H1 (cell line): ENCODE data around the gene BAHD1. TPM values are rescaled to one million over a fixed set of nuclear protein-coding genes. Genes with fewer than 3 reads are reported as not detected.
A peak's percentile ranks its signal among the peaks of the same experiment; 100 is the strongest.

Experiments
- CTCF ChIA-PET: fragments of 300-600 bp; sonication (Branson Sonifier 250); formaldehyde crosslinking; loops from one replicate; lab custom pipeline; 2021; ENCODE audit not compliant: partially characterized antibody; lab: Charles Lee
- POLR2A ChIA-PET: fragments of 300-600 bp; sonication (Branson Sonifier 250); formaldehyde crosslinking; loops from one replicate; lab custom pipeline; 2021; ENCODE audit warnings: inconsistent platforms; ENCODE audit not compliant: partially characterized antibody; lab: Charles Lee
- DNase-seq, 2 experiments: peaks; one replicate each; pipeline versions ENCODE4 v3.0.0 to v3.0.0-alpha.2; 2010 to 2022; ENCODE audit warnings: low spot score in 2 of 2, low read depth in 1 of 2, mixed read lengths in 1 of 2
- FAIRE-seq: peaks from 2 replicates; lab custom pipeline; 2011; peaks lifted over from hg19 to GRCh38; lab: Jason Lieb, UNC
- H2AFZ ChIP-seq: 2 replicates; pipeline ENCODE4 v1.8.1; 2012; ENCODE audit warnings: low read length, inconsistent platforms
- H2AK5ac ChIP-seq: 2 replicates; pipeline ENCODE4 v1.6.1; 2013; ENCODE audit warnings: low read depth, low read length
- H2BK120ac ChIP-seq: replicated peaks from 2 replicates; pipeline ENCODE3; 2013; ENCODE audit warnings: low read depth, low read length, inconsistent platforms
- H2BK12ac ChIP-seq: 2 replicates; pipeline ENCODE4 v1.6.1; 2013; ENCODE audit warnings: low read depth, low read length
- H2BK15ac ChIP-seq: 2 replicates; pipeline ENCODE4 v1.6.1; 2013; ENCODE audit warnings: low read length
- H2BK20ac ChIP-seq: 2 replicates; pipeline ENCODE4 v1.6.1; 2013; ENCODE audit warnings: low read length
- H2BK5ac ChIP-seq: 2 replicates; pipeline ENCODE4 v1.6.1; 2013; ENCODE audit warnings: low read depth, low read length
- H3K14ac ChIP-seq: 2 replicates; pipeline ENCODE4 v1.6.1; 2013; ENCODE audit warnings: inconsistent platforms; ENCODE audit not compliant: insufficient read length
- H3K18ac ChIP-seq: 2 replicates; pipeline ENCODE4 v1.6.1; 2013; ENCODE audit warnings: low read length; ENCODE audit errors: extremely low read depth
- H3K23ac ChIP-seq: 2 replicates; pipeline ENCODE4 v1.6.1; 2013; ENCODE audit warnings: inconsistent platforms; ENCODE audit not compliant: insufficient read length
- H3K23me2 ChIP-seq: 2 replicates; pipeline ENCODE4 v1.6.1; 2013; ENCODE audit warnings: low read depth, low read length
- H3K27ac ChIP-seq: 2 replicates; pipeline ENCODE4 v1.6.1; 2011; ENCODE audit warnings: low read depth, low read length, inconsistent platforms
- H3K27me3 ChIP-seq, 4 experiments: replicated peaks in 1 of 4; 1 replicate in 1 of 4; 2 replicates in 3 of 4; pipeline versions ENCODE4 v1.6.1 to v1.8.1; 2011 to 2013; ENCODE audit warnings: low read length in 3 of 4, mild to moderate bottlenecking in 3 of 4, inconsistent platforms in 2 of 4, mixed read lengths in 2 of 4, moderate library complexity in 1 of 4; ENCODE audit not compliant: control insufficient read depth in 3 of 4, insufficient read depth in 3 of 4; ENCODE audit errors: extremely low read depth in 1 of 4
- H3K36me3 ChIP-seq, 4 experiments: 2 replicates each; pipeline versions ENCODE4 v1.6.1 to v1.8.1; 2011 to 2013; ENCODE audit warnings: mild to moderate bottlenecking in 4 of 4, low read length in 3 of 4, moderate library complexity in 2 of 4, control low read depth in 1 of 4, inconsistent platforms in 1 of 4; ENCODE audit not compliant: insufficient read depth in 4 of 4, control insufficient read depth in 2 of 4
- H3K4ac ChIP-seq: replicated peaks from 2 replicates; pipeline ENCODE3; 2013; ENCODE audit warnings: low read length, low read depth, mixed read lengths, inconsistent platforms; ENCODE audit not compliant: insufficient read length
- H3K4me1 ChIP-seq, 4 experiments: replicated peaks in 1 of 4; 1 replicate in 1 of 4; 2 replicates in 3 of 4; pipeline versions ENCODE4 v1.6.1 to v1.8.1; 2011 to 2013; ENCODE audit warnings: low read length in 3 of 4, inconsistent platforms in 2 of 4, mixed read lengths in 1 of 4; ENCODE audit not compliant: insufficient read depth in 4 of 4, control insufficient read depth in 3 of 4
- H3K4me2 ChIP-seq, 2 experiments: 2 replicates each; pipeline versions ENCODE4 v1.6.1 to v1.8.1; 2011 to 2013; ENCODE audit warnings: low read depth in 2 of 2, low read length in 2 of 2, control low read depth in 1 of 2, inconsistent platforms in 1 of 2, mild to moderate bottlenecking in 1 of 2; ENCODE audit not compliant: insufficient read depth in 1 of 2
- H3K4me3 ChIP-seq, 4 experiments: fragments of 200-600, 300-600 bp in 1 of 4; sonication (generic), shearing (Covaris generic), sonication (Bioruptor Twin) in 1 of 4; 2 replicates each; pipeline versions ENCODE4 v1.5.1 to v1.8.1; 2011 to 2016; ENCODE audit warnings: low read length in 4 of 4, low read depth in 3 of 4, control low read depth in 2 of 4, inconsistent platforms in 2 of 4, mild to moderate bottlenecking in 2 of 4, mixed read lengths in 1 of 4, moderate library complexity in 1 of 4; ENCODE audit not compliant: insufficient read depth in 2 of 4; ENCODE audit errors: extremely low read depth in 1 of 4
- H3K56ac ChIP-seq: replicated peaks from 2 replicates; pipeline ENCODE3; 2013; ENCODE audit warnings: low read depth, mild to moderate bottlenecking, mixed read lengths, low read length, inconsistent platforms; ENCODE audit not compliant: insufficient read length
- H3K79me1 ChIP-seq: 2 replicates; pipeline ENCODE4 v1.6.1; 2013; ENCODE audit warnings: low read depth, low read length, control low read depth
- H3K79me2 ChIP-seq, 2 experiments: 2 replicates each; pipeline versions ENCODE4 v1.6.1 to v1.8.1; 2012 to 2013; ENCODE audit warnings: low read length in 2 of 2, mild to moderate bottlenecking in 2 of 2, inconsistent platforms in 1 of 2; ENCODE audit not compliant: insufficient read depth in 2 of 2, control insufficient read depth in 1 of 2
- H3K9ac ChIP-seq, 4 experiments: replicated peaks in 1 of 4; 1 replicate in 1 of 4; 2 replicates in 3 of 4; pipeline versions ENCODE4 v1.6.1 to v1.8.1; 2011 to 2013; ENCODE audit warnings: low read depth in 3 of 4, low read length in 3 of 4, control low read depth in 2 of 4, mild to moderate bottlenecking in 2 of 4, moderate library complexity in 2 of 4, inconsistent platforms in 1 of 4; ENCODE audit errors: extremely low read depth in 1 of 4
- H3K9me3 ChIP-seq, 2 experiments: 2 replicates each; pipeline versions ENCODE4 v1.6.1 to v1.8.1; 2012 to 2013; ENCODE audit warnings: mild to moderate bottlenecking in 2 of 2, moderate library complexity in 2 of 2, control low read depth in 1 of 2, inconsistent platforms in 1 of 2, low read depth in 1 of 2, low read length in 1 of 2, mixed read lengths in 1 of 2; ENCODE audit not compliant: insufficient read depth in 2 of 2
- H4K20me1 ChIP-seq, 2 experiments: replicated peaks in 1 of 2; 2 replicates each; pipeline versions ENCODE3 to v1.8.1; 2011 to 2013; ENCODE audit warnings: inconsistent platforms in 2 of 2, low read length in 2 of 2, mild to moderate bottlenecking in 1 of 2; ENCODE audit not compliant: insufficient read depth in 2 of 2, control insufficient read depth in 1 of 2
- H4K5ac ChIP-seq: 2 replicates; pipeline ENCODE4 v1.6.1; 2013; ENCODE audit warnings: low read length, low read depth, mixed read lengths, inconsistent platforms; ENCODE audit not compliant: insufficient read length
- H4K8ac ChIP-seq: 2 replicates; pipeline ENCODE4 v1.8.0; 2013; ENCODE audit warnings: mild to moderate bottlenecking, moderate library complexity, low read length, inconsistent platforms; ENCODE audit not compliant: insufficient read depth; ENCODE audit errors: extremely low read depth
- H4K91ac ChIP-seq: replicated peaks from 2 replicates; pipeline ENCODE3; 2013; ENCODE audit warnings: low read length, mixed read lengths, inconsistent platforms; ENCODE audit not compliant: insufficient read length
- KDM4A ChIP-seq: IDR thresholded peaks from one replicate; pipeline ENCODE4 v1.7.1; 2012; ENCODE audit warnings: low read depth, mild to moderate bottlenecking, moderate library complexity, low read length, inconsistent platforms; ENCODE audit not compliant: severe bottlenecking
- RNF2 ChIP-seq: fragments of 200-900, 300-1000 bp; sonication (generic); IDR thresholded peaks from 2 replicates; pipeline ENCODE4 v1.7.1; 2016; ENCODE audit warnings: borderline replicate concordance, low read depth, mild to moderate bottlenecking, antibody characterized with exemption, low read length; ENCODE audit not compliant: poor library complexity, severe bottlenecking; ENCODE audit errors: missing control alignments
- SIN3A ChIP-seq, 2 experiments: IDR thresholded peaks in 1 of 2; conservative IDR thresholded peaks in 1 of 2; 2 replicates each; pipeline ENCODE4 v1.6.1; 2011 to 2012; ENCODE audit warnings: low read length in 2 of 2, improper control_type of control experiment in 1 of 2, low read depth in 1 of 2, mild to moderate bottlenecking in 1 of 2
- YY1 ChIP-seq: IDR thresholded peaks from 2 replicates; pipeline ENCODE4 v1.6.1; 2011; ENCODE audit warnings: low read depth, mild to moderate bottlenecking, low read length
- WGBS, 2 experiments: shearing (Covaris generic) in 1 of 2; methylation state at CpG; one replicate each; pipeline versions ENCODE4 v1.1.6 to v1.1.7; 2013 to 2015; ENCODE audit warnings: low lambda C conversion rate in 2 of 2, mixed read lengths in 2 of 2, inconsistent platforms in 1 of 2, low coverage in 1 of 2, missing lambda C conversion rate in 1 of 2; ENCODE audit not compliant: insufficient replicate concordance in 2 of 2, insufficient coverage in 1 of 2, insufficient read length in 1 of 2; ENCODE audit errors: extremely low coverage in 1 of 2, missing lambda C conversion rate in 1 of 2; 5-methylcytosine and 5-hydroxymethylcytosine counted together
- polyA plus RNA-seq, 7 experiments: library from polyadenylated mRNA; depleted of rRNA in 3 of 7; stranded (reverse) in 5 of 7; unstranded in 2 of 7; fragments of >200 nt in 5 of 7; fragments of 200-250 nt in 2 of 7; gene quantifications; 1 replicate in 5 of 7; 2 replicates in 1 of 7; 4 replicates in 1 of 7; pipeline versions ENCODE4 v1.2.1 to v1.2.3, GENCODE V29; 2011 to 2013; ENCODE audit warnings: missing spikeins in 2 of 7, mixed read lengths in 2 of 7
- total RNA-seq: library from RNA; stranded (reverse); fragmentation: NEBNext Ultra II Directional; extraction: Animal tissue kit (Norgen Biotek cat#: 25700); gene quantifications from 2 replicates; pipeline ENCODE4 v1.2.1, GENCODE V29; 2021
- TF ChIP-seq, protein P1 (sequence below): IDR thresholded peaks from 2 replicates; pipeline ENCODE4 v1.6.1; 2012; ENCODE audit warnings: inconsistent platforms

Gene BAHD1
- total and polyA plus RNA-seq, 2 of the 8 experiments (the other 6 are each of a cell fraction or from before 2014, with no cell fraction given): 15.0 to 38.9 TPM

DNA sequence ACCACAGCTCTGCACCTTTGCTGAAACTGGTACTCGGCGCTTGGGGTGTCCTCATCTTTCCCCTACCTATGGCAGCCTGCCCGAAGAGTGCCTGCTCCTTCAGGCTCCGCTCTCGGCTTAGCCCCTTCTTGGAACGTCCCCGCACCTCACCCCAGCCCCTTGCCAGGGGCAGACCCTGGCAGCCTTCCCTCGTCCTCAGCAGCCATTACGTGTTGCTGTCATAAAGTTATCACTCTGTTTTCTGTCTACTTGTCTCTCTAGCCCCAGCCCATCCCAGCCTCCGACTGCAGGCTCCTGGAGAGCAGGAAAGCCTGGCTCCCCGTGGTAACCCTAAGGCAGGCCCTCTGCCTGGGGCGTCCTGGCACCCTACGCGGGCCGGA is 5.1 kb upstream of the BAHD1 start:
- Histone ChIP-seq H3K4me2 (peak overlapping the region; percentile 98 to 100), H2AK5ac (no peak overlapping the region), H3K79me1 (no peaks in the 10 kb centered on the region), H3K9me3 (no peaks in the 10 kb centered on the region), H3K27me3 (peaks cover 0 to 31% (median 18%) of the 10 kb centered on the region in 4 experiments; a peak in 5 of 7 replicates), H3K23me2 (peaks cover 26% of the 10 kb centered on the region), H3K4ac (peak overlapping the region; percentile 19), H3K36me3 (no peaks in the 10 kb centered on the region), H3K9ac (no peak overlapping the region; a peak in 1 of 7 replicates), H3K14ac (no peak overlapping the region), H2BK5ac (peak overlapping the region; percentile 69; the same call in 1 of the 2 replicates), H3K56ac (peak overlapping the region; percentile 10), H2BK20ac (0 out of 2 replicates have a peak overlapping the region, but pooled peaks have one; percentile 72), H2BK12ac (no peak overlapping the region; the same call in 1 of the 2 replicates), H4K8ac (no peak overlapping the region; the same call in 1 of the 2 replicates), H3K79me2 (peaks cover 0 to 16% of the 10 kb centered on the region in 2 experiments; a peak in 1 of 4 replicates), H4K20me1 (peaks cover 0 to 2% of the 10 kb centered on the region in 2 experiments), H2BK15ac (0 out of 2 replicates have a peak overlapping the region, but pooled peaks have one; percentile 92), H3K4me1 (peaks cover 5 to 36% (median 28%) of the 10 kb centered on the region in 4 experiments), H4K91ac (peak overlapping the region; percentile 58), H4K5ac (peak overlapping the region; percentile 51), H2BK120ac (no peak overlapping the region), H3K23ac (no peak overlapping the region), H3K18ac (peak overlapping the region; percentile 99; the same call in 1 of the 2 replicates), H3K27ac (no peak overlapping the region), H3K4me3 (peak overlapping the region; percentile 59 to 97 (median 74)), H2AFZ (no peak overlapping the region)
- WGBS, 2 experiments: 13% methylated on average over 15 of the region's 15 CpGs; no CpG with 5 or more reads in 1 of the 2 experiments
- ChIA-PET CTCF (interaction anchor here (0.6 to 1.7 kb wide), 9 partner anchors 11 to 131 kb away, joined by 3 to 7 read pairs (median 4); partner anchors contain the start of gene CCDC9B), POLR2A (interaction anchor here (0.8 to 3.6 kb wide), 10 partner anchors 10 to 134 kb away, joined by 3 to 23 read pairs (median 3); partner anchors contain the start of genes CHST14, KNSTRN and RPUSD2)
- no peak for DNase-seq
- FAIRE-seq: no peak
- TF ChIP-seq YY1: 0 out of 2 replicates have a peak, but pooled peaks have one; percentile 35
- TF ChIP-seq KDM4A: peak; percentile 20
- no peak for TF ChIP-seq SIN3A (conservative IDR thresholded peaks at IDR 0.05 in 1 of 2, IDR thresholded peaks at IDR 0.05 in 1 of 2; ENCODE audit: low read depth in 1 of 2, low read length in 2 of 2)
- no peak for TF ChIP-seq RNF2
- TF ChIP-seq, protein P1, sequence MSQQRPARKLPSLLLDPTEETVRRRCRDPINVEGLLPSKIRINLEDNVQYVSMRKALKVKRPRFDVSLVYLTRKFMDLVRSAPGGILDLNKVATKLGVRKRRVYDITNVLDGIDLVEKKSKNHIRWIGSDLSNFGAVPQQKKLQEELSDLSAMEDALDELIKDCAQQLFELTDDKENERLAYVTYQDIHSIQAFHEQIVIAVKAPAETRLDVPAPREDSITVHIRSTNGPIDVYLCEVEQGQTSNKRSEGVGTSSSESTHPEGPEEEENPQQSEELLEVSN: 0 out of 2 replicates have a peak, but pooled peaks have one; percentile 2
